Measurements from ENCODE around the gene RASAL1. TPM values are rescaled to one million over a fixed set of nuclear protein-coding genes. Genes with fewer than 3 reads are reported as not detected.

Gene RASAL1
- total RNA-seq, 1 experiment from 2014 or later = 8.1 TPM

- peak; percentile 24; the same call in 1 of the 2 replicates for ATAC-seq
- no peak for DNase-seq (ENCODE audit: low spot score)
- H3K36me3 Mint-ChIP-seq = no peaks in the 10 kb centered on the region
- no peak overlapping the region for H3K27ac Mint-ChIP-seq
- ChIA-PET POLR2A (no interaction called here), CTCF (interaction anchor here (1.0 kb wide), 2 partner anchors 13 to 19 kb away, joined by 3 read pairs; partner anchors contain the start of gene RASAL1)
- no peak overlapping the region for H3K4me3 Mint-ChIP-seq
- no peak for TF ChIP-seq FOXK1 (CRISPR knock-in tag; IDR thresholded peaks at IDR 0.05)
- TF ChIP-seq ARID4B (CRISPR knock-in tag; IDR thresholded peaks at IDR 0.05; ENCODE audit: borderline replicate concordance) = no peak
- no peak for TF ChIP-seq ZNF138 (CRISPR knock-in tag; conservative IDR thresholded peaks at IDR 0.05)
- TF ChIP-seq CTCF (IDR thresholded peaks at IDR 0.05) = no peak
- TF ChIP-seq ZNF532 (CRISPR knock-in tag; IDR thresholded peaks at IDR 0.05; ENCODE audit: borderline replicate concordance) = no peak
- no peak for TF ChIP-seq NFATC4 (CRISPR knock-in tag; IDR thresholded peaks at IDR 0.05)
- TF ChIP-seq TEAD1 (CRISPR knock-in tag; IDR thresholded peaks at IDR 0.05) = no peak
- no peak for TF ChIP-seq E2F4 (CRISPR knock-in tag; IDR thresholded peaks at IDR 0.05; ENCODE audit: borderline replicate concordance, low read depth)
- no peak for TF ChIP-seq MXD4 (CRISPR knock-in tag; IDR thresholded peaks at IDR 0.05; ENCODE audit: borderline replicate concordance)
- TF ChIP-seq ZNF263 (CRISPR knock-in tag; IDR thresholded peaks at IDR 0.05; ENCODE audit: low read depth) = no peak
- no peaks in the 10 kb centered on the region for H3K9me3 Mint-ChIP-seq
- H3K4me1 Mint-ChIP-seq = peaks cover 6% of the 10 kb centered on the region
- no peaks in the 10 kb centered on the region; the same call in 1 of the 2 replicates for H3K27me3 Mint-ChIP-seq (ENCODE audit: low read depth)
Observed at GRCh38 chr12:113116875-113117274, 18.7 kb downstream of the RASAL1 start.

- DNase-seq (ENCODE audit: low spot score) (no peak), ATAC-seq (no peak)
- H3K4me1 Mint-ChIP-seq = peaks cover 4% of the 10 kb centered on the region
- CTCF ChIA-PET = interaction anchor here (0.6 to 1.8 kb wide), 3 partner anchors 12 to 38 kb away, joined by 3 to 5 read pairs (median 4); no protein-coding TSS in a partner anchor
- H3K27ac Mint-ChIP-seq = no peak overlapping the region
- no peaks in the 10 kb centered on the region for H3K36me3 Mint-ChIP-seq
- no peak overlapping the region for H3K4me3 Mint-ChIP-seq
- no peaks in the 10 kb centered on the region; the same call in 1 of the 2 replicates for H3K27me3 Mint-ChIP-seq (ENCODE audit: low read depth)
- no peaks in the 10 kb centered on the region for H3K9me3 Mint-ChIP-seq
- POLR2A ChIA-PET = no interaction called here
- TF ChIP-seq MXD4 (CRISPR knock-in tag; IDR thresholded peaks at IDR 0.05; ENCODE audit: borderline replicate concordance) = no peak
- no peak for TF ChIP-seq ZBTB21 (CRISPR knock-in tag; IDR thresholded peaks at IDR 0.05; ENCODE audit: borderline replicate concordance)
- TF ChIP-seq ZNF281 (CRISPR knock-in tag; IDR thresholded peaks at IDR 0.05) = no peak
- TF ChIP-seq RORB (CRISPR knock-in tag; IDR thresholded peaks at IDR 0.05) = no peak
- no peak for TF ChIP-seq IRF2 (CRISPR knock-in tag; IDR thresholded peaks at IDR 0.05; ENCODE audit: borderline replicate concordance, low read depth)
- TF ChIP-seq ZNF671 (CRISPR knock-in tag; IDR thresholded peaks at IDR 0.05) = no peak
- no peak for TF ChIP-seq ELF4 (CRISPR knock-in tag; IDR thresholded peaks at IDR 0.05; ENCODE audit: low read depth)
- TF ChIP-seq TP53 (CRISPR knock-in tag; IDR thresholded peaks at IDR 0.05) = no peak
Observed at GRCh38 chr12:113115455-113116126, 20.0 kb downstream of the RASAL1 start.
